ENCODE data around the gene MKNK2. TPM values are rescaled to one million over a fixed set of nuclear protein-coding genes. Genes with fewer than 3 reads are reported as not detected.

The MKNK2 gene
- total RNA-seq, 1 experiment from 2014 or later: 34.5 TPM

GRCh38 chr19:2056837-2057192 lies 5.8 kb upstream of the MKNK2 start:
- no peak for DNase-seq
- no peaks in the 10 kb centered on the region for H3K36me3 ChIP-seq
- peaks cover 13% of the 10 kb centered on the region; the same call in 1 of the 2 replicates for H3K4me1 ChIP-seq
- no peaks in the 10 kb centered on the region for H3K9me3 ChIP-seq (replicated peaks)
- H3K27me3 ChIP-seq: no peaks in the 10 kb centered on the region
- H3K27ac ChIP-seq: no peak overlapping the region
- no peak overlapping the region for H3K4me3 ChIP-seq

GRCh38 chr19:2055931-2056836 lies 5.1 kb upstream of the MKNK2 start:
- Histone ChIP-seq H3K27me3 (no peaks in the 10 kb centered on the region), H3K4me3 (peak overlapping the region; percentile 27; the same call in 1 of the 2 replicates), H3K9me3 (replicated peaks) (no peaks in the 10 kb centered on the region), H3K4me1 (peaks cover 13% of the 10 kb centered on the region; the same call in 1 of the 2 replicates), H3K36me3 (no peaks in the 10 kb centered on the region), H3K27ac (no peak overlapping the region)
- DNase-seq: peak in 1 of 2 experiments; percentile 43

DNA sequence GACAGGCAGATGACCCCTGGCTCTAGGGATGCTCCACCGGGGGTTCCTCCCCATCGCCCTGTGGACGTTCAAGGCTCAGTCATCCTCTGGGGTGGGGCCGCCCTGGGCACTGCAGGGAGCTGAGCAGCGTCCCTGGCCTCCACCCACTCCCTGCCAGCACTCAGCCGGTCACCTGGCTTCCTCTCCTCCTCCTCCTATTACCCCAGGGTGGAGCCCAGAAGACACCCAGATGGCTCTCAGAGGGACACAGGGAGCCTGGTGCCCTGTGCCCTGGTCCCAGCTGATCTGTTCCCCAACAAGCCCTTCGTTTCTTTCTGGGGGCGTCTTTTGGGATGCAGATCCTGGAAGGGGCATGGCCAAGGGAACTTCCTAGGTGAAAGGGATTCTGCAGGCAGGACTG lies 3.7 kb upstream of the MKNK2 start:
- Histone ChIP-seq H3K36me3 (no peaks in the 10 kb centered on the region), H3K9me3 (replicated peaks) (no peaks in the 10 kb centered on the region), H3K27me3 (no peaks in the 10 kb centered on the region), H3K27ac (no peak overlapping the region), H3K4me3 (no peak overlapping the region), H3K4me1 (peaks cover 2% of the 10 kb centered on the region; the same call in 1 of the 2 replicates)
- DNase-seq: no peak

GRCh38 chr19:2053601-2054389 lies 2.8 kb upstream of the MKNK2 start:
- no peak for DNase-seq
- H3K36me3 ChIP-seq: no peaks in the 10 kb centered on the region
- H3K27me3 ChIP-seq: no peaks in the 10 kb centered on the region
- no peaks in the 10 kb centered on the region for H3K9me3 ChIP-seq (replicated peaks)
- H3K4me3 ChIP-seq: no peak overlapping the region
- H3K4me1 ChIP-seq: no peaks in the 10 kb centered on the region; the same call in 1 of the 2 replicates
- no peak overlapping the region for H3K27ac ChIP-seq

- no peak for DNase-seq
- H3K4me1 ChIP-seq: peaks cover 9% of the 10 kb centered on the region
- no peaks in the 10 kb centered on the region for H3K27me3 ChIP-seq
- no peak overlapping the region for H3K27ac ChIP-seq
- H3K36me3 ChIP-seq: no peaks in the 10 kb centered on the region
- no peak overlapping the region for H3K4me3 ChIP-seq
- no peaks in the 10 kb centered on the region for H3K9me3 ChIP-seq (replicated peaks)
These were observed 995 bp upstream of the MKNK2 start for GRCh38 chr19:2051773-2052704.

DNA sequence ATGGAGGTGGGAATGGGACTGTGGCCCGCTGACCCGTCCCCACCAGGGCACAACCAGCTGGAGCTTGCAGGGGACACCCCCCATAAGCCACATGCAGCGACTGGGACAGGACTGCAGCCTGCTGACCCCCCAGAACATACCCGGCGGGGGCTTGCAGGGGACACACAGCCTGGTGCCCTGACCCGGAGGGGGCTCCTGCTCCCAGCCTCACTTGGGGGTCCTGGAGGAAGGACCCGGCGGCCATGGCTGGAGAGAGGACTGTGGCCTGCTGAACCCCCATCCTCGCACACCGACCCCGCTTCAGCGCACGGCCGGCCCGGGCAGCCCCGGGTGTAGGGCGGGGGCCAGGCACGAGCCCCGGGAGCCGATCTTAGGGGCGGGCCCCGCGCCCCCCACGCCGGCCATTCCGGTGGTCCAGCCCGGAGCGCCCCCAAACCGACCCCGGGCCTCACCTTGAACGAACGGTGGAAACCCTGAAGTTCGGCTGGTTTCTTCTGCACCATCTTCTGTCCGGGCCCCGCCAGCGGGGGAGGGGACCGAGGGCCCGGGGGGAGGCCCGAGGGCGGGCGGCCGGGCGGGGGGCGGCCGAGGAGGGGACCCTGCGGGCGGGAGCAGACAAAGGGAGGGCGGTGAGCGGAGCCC lies 574 bp downstream of the MKNK2 start:
- no peaks in the 10 kb centered on the region for H3K27me3 ChIP-seq
- no peaks in the 10 kb centered on the region for H3K9me3 ChIP-seq (replicated peaks)
- no peak for DNase-seq
- H3K4me3 ChIP-seq: peak overlapping the region; percentile 77
- peaks cover 2% of the 10 kb centered on the region; the same call in 1 of the 2 replicates for H3K36me3 ChIP-seq
- H3K4me1 ChIP-seq: peaks cover 11% of the 10 kb centered on the region
- no peak overlapping the region for H3K27ac ChIP-seq

GRCh38 chr19:2049741-2050348 lies 1.2 kb downstream of the MKNK2 start:
- peak; percentile 58 to 59 for DNase-seq
- no peaks in the 10 kb centered on the region for H3K9me3 ChIP-seq (replicated peaks)
- H3K36me3 ChIP-seq: peaks cover 2% of the 10 kb centered on the region; the same call in 1 of the 2 replicates
- H3K27me3 ChIP-seq: no peaks in the 10 kb centered on the region
- peaks cover 11% of the 10 kb centered on the region for H3K4me1 ChIP-seq
- H3K27ac ChIP-seq: no peak overlapping the region
- peak overlapping the region; percentile 77 for H3K4me3 ChIP-seq

DNA sequence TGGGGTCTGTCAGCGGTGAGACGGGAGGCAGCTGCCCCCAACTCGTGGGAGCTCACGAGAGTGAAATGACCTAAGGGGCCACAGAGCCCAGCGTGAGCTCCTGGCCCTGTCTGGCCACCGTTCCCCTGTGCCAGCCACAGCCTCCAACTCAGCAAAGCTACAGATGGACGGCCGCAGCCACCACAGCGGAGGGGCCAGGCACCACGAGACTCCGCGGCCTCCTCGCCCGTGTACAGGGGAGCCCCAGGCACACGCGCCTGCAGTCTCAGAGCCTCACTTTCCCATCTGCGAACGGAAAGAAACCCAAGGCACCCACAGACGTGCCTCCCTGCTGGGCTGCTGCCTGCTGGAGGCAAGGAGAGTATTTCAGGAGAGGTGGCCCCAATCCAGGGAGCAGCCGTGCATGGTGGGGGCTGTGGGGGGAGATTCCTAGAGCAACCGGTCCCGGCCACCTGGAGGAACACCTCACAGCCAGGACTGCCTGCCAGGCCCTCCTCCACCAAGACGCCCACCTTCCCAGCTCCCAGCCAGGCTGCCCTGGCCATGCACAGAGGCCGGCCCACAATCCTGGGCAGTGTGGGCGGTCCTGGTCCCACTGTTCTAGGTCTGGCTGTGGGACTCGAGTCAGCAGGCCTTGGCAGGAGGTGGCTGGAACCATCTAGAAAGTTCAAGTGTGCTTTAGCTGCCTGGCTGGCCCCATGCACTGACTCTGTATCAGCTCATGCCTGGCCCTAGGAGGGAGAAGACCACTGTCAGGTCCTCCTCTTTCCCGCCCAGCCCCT lies 1.9 kb downstream of the MKNK2 start:
- H3K27me3 ChIP-seq: no peaks in the 10 kb centered on the region

GRCh38 chr19:2048104-2048958 lies 2.7 kb downstream of the MKNK2 start:
- no peaks in the 10 kb centered on the region for H3K9me3 ChIP-seq (replicated peaks)

More for the DNA sequence above, 1.9 kb downstream of the MKNK2 start:
- Histone ChIP-seq H3K4me3 (no peak overlapping the region; the same call in 1 of the 2 replicates), H3K9me3 (replicated peaks) (no peaks in the 10 kb centered on the region), H3K36me3 (peaks cover 2% of the 10 kb centered on the region; the same call in 1 of the 2 replicates), H3K4me1 (peaks cover 11% of the 10 kb centered on the region), H3K27ac (no peak overlapping the region)
- no peak for DNase-seq

DNA sequence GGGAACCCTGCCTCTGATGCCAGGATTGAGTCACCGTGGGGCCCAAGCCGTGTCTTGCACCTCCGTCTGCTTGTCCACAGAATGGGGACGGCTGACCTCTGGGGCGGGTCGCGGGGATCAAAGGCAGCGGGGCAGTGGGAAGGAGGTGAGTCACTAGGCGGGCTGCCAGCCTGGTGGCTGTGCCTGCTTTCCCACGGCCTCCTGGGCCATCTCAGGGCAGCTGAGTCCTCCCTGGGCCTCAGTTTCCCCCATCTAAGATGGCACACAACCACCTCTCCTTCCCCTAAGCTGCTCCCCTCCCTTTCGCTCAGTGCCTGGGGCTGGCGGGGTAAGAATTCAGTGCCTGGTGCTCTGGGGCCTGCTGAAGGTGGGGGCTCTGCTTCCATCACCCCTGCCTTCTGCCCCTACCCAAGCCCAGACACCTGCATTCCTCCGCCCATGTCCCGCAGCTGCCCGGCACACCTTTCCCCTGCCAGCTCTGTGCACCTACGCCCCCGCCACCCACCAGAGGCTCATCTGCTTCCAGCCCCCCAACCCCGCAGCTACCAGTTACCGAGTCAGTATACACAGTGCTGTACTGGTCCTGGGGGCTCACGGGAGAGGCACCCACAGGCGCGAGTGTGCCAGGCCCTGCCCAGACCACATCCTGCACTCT lies 3.5 kb downstream of the MKNK2 start:
- H3K4me1 ChIP-seq: peaks cover 11% of the 10 kb centered on the region
- H3K9me3 ChIP-seq (replicated peaks): no peaks in the 10 kb centered on the region
- H3K27ac ChIP-seq: no peak overlapping the region
- DNase-seq: peak; percentile 59 to 68
- no peaks in the 10 kb centered on the region for H3K27me3 ChIP-seq
- H3K4me3 ChIP-seq: no peak overlapping the region
- peaks cover 3% of the 10 kb centered on the region; the same call in 1 of the 2 replicates for H3K36me3 ChIP-seq

More at GRCh38 chr19:2048104-2048958, 2.7 kb downstream of the MKNK2 start:
- H3K27ac ChIP-seq: no peak overlapping the region
- H3K4me3 ChIP-seq: no peak overlapping the region
- H3K27me3 ChIP-seq: no peaks in the 10 kb centered on the region
- no peak for DNase-seq
- H3K4me1 ChIP-seq: peaks cover 11% of the 10 kb centered on the region
- H3K36me3 ChIP-seq: peaks cover 2% of the 10 kb centered on the region; the same call in 1 of the 2 replicates

GRCh38 chr19:2047076-2047448 lies 4.0 kb downstream of the MKNK2 start:
- Histone ChIP-seq H3K9me3 (replicated peaks) (no peaks in the 10 kb centered on the region), H3K27ac (no peak overlapping the region), H3K4me3 (no peak overlapping the region), H3K4me1 (peaks cover 11% of the 10 kb centered on the region), H3K36me3 (peaks cover 7% of the 10 kb centered on the region; the same call in 1 of the 2 replicates), H3K27me3 (no peaks in the 10 kb centered on the region)
- DNase-seq: no peak
